ENCODE measurements around the gene IL34.

DNA sequence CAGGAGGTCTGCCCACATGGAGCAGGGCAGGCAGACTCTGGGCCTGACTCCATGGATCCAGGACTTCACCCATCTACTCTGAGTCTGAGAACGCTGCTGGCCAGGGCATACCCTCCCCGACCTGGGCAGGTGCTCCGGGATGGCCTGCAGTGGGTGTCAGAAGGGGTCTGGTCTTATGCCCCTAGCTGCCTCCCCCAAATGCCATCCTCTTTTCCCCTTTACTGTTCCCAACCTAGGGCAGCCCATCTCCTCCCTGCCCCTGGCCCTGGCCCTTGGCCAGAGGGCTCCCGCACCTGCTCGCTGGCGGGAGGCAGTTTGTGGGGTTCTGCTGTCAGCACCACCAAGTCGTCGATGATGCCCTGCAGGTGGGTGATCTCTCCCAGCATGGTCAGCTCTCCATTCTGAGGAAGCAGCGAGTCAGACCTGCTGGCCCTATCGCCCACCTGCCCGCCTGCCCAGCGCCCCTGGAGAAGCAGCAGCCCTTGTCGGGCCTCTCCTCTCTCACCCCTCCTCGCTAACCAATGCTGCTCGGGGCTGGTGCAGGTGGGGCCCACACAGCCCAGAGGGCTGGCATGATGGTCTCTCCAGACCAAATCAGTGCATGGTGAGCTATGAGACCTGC lies 31.3 kb downstream of the IL34 start:
- no peak for TF ChIP-seq POLR2A (IDR thresholded peaks at IDR 0.05; ENCODE audit: low read length)
- TF ChIP-seq GATA1 (IDR thresholded peaks at IDR 0.05; ENCODE audit: low read depth, low read length), result no peak

Data from erythroblast (primary cell).